Vein endothelial cell (primary cell): ENCODE measurements around the gene MAGEA6. TPM values are rescaled to one million over a fixed set of nuclear protein-coding genes. Genes with fewer than 3 reads are reported as not detected.

ENCODE experiments used
- total RNA-seq: library from RNA; depleted of rRNA; stranded (reverse); fragments of >200 nt; gene quantifications from 2 replicates; pipeline ENCODE4 v1.2.3, GENCODE V29; 2012

MAGEA6 gene
- total RNA-seq = not detected in 2 replicates

DNA sequence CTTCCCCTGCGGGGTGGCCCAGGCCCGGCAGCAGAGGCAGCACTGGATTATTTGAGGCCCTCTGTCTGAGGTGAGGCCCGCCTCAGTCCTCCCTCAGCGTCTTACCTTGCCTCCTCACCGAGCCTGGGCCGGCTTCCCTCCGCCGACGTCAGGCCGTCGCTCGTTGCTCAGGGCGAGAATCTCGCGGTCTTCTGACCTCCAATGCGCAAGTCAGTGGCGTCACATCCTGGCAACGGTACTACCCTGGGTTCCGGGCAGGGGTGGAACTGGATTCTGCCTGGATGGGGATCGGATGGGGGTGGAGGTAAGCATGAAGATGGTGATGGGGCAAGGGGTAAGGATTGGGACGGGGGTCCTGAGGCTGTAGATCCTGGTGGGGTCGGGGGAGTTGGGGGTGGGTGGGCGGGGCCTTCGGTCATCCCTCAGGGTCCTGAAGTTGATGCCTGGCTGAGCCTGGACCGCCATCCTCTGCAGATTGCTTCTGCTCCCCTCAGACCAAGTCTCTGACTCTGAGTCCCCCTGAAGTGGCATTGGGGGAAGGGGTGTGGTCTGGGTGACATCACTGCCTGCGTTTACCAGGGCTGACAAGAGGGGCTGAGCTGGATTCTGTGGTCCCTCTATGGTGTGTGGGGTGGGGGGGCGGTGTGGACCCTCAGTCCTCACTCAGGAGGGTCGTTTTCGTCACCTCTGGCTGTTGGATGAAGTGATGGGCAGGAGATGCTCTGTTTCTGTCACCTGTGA is at the start of gene MAGEA6:
TSS of gene MAGEA6 (minus strand) at position 141 of the 741 bp plus-strand sequence. CDS start 2,039 bp downstream, outside the sequence.

DNA sequence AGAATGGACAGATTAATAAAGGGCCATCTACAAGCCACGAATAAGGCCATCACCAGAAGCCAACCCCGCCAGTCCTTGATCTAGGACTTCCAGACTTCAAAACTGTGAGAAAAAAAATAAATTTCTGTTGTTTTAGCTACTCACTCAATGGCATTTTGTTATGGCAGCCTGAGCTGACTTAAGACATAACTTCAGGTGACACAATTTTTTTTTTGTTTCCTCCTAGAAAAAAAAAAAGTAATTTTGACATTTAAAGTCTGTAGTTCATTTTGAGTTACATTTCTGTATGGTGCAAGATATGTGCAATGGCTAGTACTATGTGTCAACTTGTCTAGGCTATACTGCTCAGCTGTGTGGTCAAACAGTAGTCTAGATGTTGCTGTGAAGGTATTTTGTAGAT is 10.6 kb downstream of the MAGEA6 start, which contains the start of gene CSAG3:
TSS of gene CSAG3 (plus strand) at position 301 of the 400 bp plus-strand sequence.

GRCh38 chrX:152753686-152754650 is 15.5 kb downstream of the MAGEA6 start, which contains the start of gene MAGEA2:
Gene MAGEA2, minus strand, starts transcription at chrX:152753842. Its CDS starts 2,479 bp downstream, at chrX:152751363.

GRCh38 chrX:152733261-152733975 is 36.1 kb downstream of the MAGEA6 start, which contains the start of the genes CSAG1 and MAGEA12:
Gene CSAG1, minus strand, starts transcription at chrX:152733721. Its CDS starts 1,261 bp downstream, at chrX:152732460.
Gene MAGEA12, plus strand, starts transcription at chrX:152733757. Its CDS starts 2,405 bp downstream, at chrX:152736162.

Other genes with a start within 250 kb of the MAGEA6 start
- not detected in 2 replicates for gene GABRQ, start 131.8 kb downstream of the MAGEA6 start, total RNA-seq
- not detected in 2 replicates for gene MAGEA3, start 70.9 kb downstream of the MAGEA6 start, total RNA-seq
- not detected in 2 replicates for gene CSAG2, start 60.4 kb downstream of the MAGEA6 start, total RNA-seq
- not detected in 2 replicates for gene MAGEA2B, start 55.1 kb downstream of the MAGEA6 start, total RNA-seq
- gene CSAG1, start 36.0 kb downstream of the MAGEA6 start, total RNA-seq = not detected in 2 replicates
- not detected in 2 replicates for gene MAGEA12, start 35.9 kb downstream of the MAGEA6 start, total RNA-seq
- gene MAGEA2, start 15.8 kb downstream of the MAGEA6 start, total RNA-seq = not detected in 2 replicates
- gene CSAG3, start 10.5 kb downstream of the MAGEA6 start, total RNA-seq = not detected in 2 replicates
- gene CETN2, start 61.1 kb upstream of the MAGEA6 start, total RNA-seq = 23.5 and 31.4 TPM in 2 replicates
- 10.8 and 23.8 TPM in 2 replicates for gene NSDHL, start 61.4 kb upstream of the MAGEA6 start, total RNA-seq
- 0.65 and 25.3 TPM in 2 replicates for gene ZNF185, start 128.4 kb upstream of the MAGEA6 start, total RNA-seq
- gene PNMA5, start 224.4 kb upstream of the MAGEA6 start, total RNA-seq = not detected in 2 replicates